ENCODE results near the gene CRB1.

CRB1 gene

GRCh38 chr1:197466813-197467212, 198.8 kb downstream of the CRB1 start:
- no peak overlapping the region for H2BK5ac ChIP-seq (ENCODE audit: low read depth, low read length, poor library complexity)
- no peaks in the 10 kb centered on the region for H3K9me3 ChIP-seq (ENCODE audit: insufficient read depth, low read depth, low read length)
- H3K23ac ChIP-seq (ENCODE audit: low read length): no peak overlapping the region
- H3K18ac ChIP-seq (ENCODE audit: low read length): no peak overlapping the region
- no peak overlapping the region for H2AFZ ChIP-seq (ENCODE audit: insufficient read depth, low read length, poor library complexity)
- no peak overlapping the region for H3K9ac ChIP-seq (ENCODE audit: low read length)
- H2BK12ac ChIP-seq (ENCODE audit: low read length): no peak overlapping the region
- no peaks in the 10 kb centered on the region for H3K4me1 ChIP-seq (ENCODE audit: control insufficient read depth in 1 of 2, insufficient read depth in 2 of 2, low read length in 2 of 2)
- no peaks in the 10 kb centered on the region for H3K36me3 ChIP-seq (ENCODE audit: control insufficient read depth in 1 of 2, insufficient read depth in 2 of 2, low read length in 2 of 2)
- H3K27me3 ChIP-seq (ENCODE audit: insufficient read depth, low read length): no peaks in the 10 kb centered on the region
- H3K27ac ChIP-seq (ENCODE audit: low read depth, low read length): no peak overlapping the region
- H2AK5ac ChIP-seq (ENCODE audit: low read length): no peak overlapping the region
- H3K14ac ChIP-seq (ENCODE audit: low read length): no peak overlapping the region
- no peak overlapping the region for H2BK120ac ChIP-seq (ENCODE audit: insufficient read depth, low read length, poor library complexity)
- H3K79me1 ChIP-seq (ENCODE audit: low read length): no peaks in the 10 kb centered on the region
- no peak overlapping the region for H3K4me3 ChIP-seq (ENCODE audit: low read depth, low read length)
- H4K91ac ChIP-seq (ENCODE audit: low read depth, low read length): no peak overlapping the region
- no peak for DNase-seq
- no peak overlapping the region for H4K12ac ChIP-seq (ENCODE audit: low read depth, low read length)
- WGBS (ENCODE audit: extremely low coverage, insufficient coverage, insufficient read length): no CpG with 5 or more reads among the region's 3 CpGs
- no peak overlapping the region for H4K8ac ChIP-seq (ENCODE audit: low read depth, low read length)
- H3K4me2 ChIP-seq (ENCODE audit: low read length): no peak overlapping the region
- H3K4ac ChIP-seq (ENCODE audit: low read depth, low read length): no peak overlapping the region
- no peaks in the 10 kb centered on the region for H3K79me2 ChIP-seq (ENCODE audit: control insufficient read depth, insufficient read depth, low read length, poor library complexity)

GRCh38 chr1:197467881-197468280, 199.8 kb downstream of the CRB1 start:
- DNase-seq: no peak
- H3K4me1 ChIP-seq (ENCODE audit: control insufficient read depth in 1 of 2, insufficient read depth in 2 of 2, low read length in 2 of 2): no peaks in the 10 kb centered on the region
- no peak overlapping the region for H2BK5ac ChIP-seq (ENCODE audit: low read depth, low read length, poor library complexity)
- H2AFZ ChIP-seq (ENCODE audit: insufficient read depth, low read length, poor library complexity): no peak overlapping the region
- H3K79me1 ChIP-seq (ENCODE audit: low read length): no peaks in the 10 kb centered on the region
- H2BK12ac ChIP-seq (ENCODE audit: low read length): no peak overlapping the region
- H3K23ac ChIP-seq (ENCODE audit: low read length): no peak overlapping the region
- no peak overlapping the region for H3K4me2 ChIP-seq (ENCODE audit: low read length)
- no CpG with 5 or more reads among the region's 1 CpG for WGBS (ENCODE audit: extremely low coverage, insufficient coverage, insufficient read length)
- H3K14ac ChIP-seq (ENCODE audit: low read length): no peak overlapping the region
- H2BK120ac ChIP-seq (ENCODE audit: insufficient read depth, low read length, poor library complexity): no peak overlapping the region
- no peak overlapping the region for H3K4ac ChIP-seq (ENCODE audit: low read depth, low read length)
- no peak overlapping the region for H3K18ac ChIP-seq (ENCODE audit: low read length)
- H3K36me3 ChIP-seq (ENCODE audit: control insufficient read depth in 1 of 2, insufficient read depth in 2 of 2, low read length in 2 of 2): no peaks in the 10 kb centered on the region
- H3K27ac ChIP-seq (ENCODE audit: low read depth, low read length): no peak overlapping the region
- H4K91ac ChIP-seq (ENCODE audit: low read depth, low read length): no peak overlapping the region
- no peaks in the 10 kb centered on the region for H3K79me2 ChIP-seq (ENCODE audit: control insufficient read depth, insufficient read depth, low read length, poor library complexity)
- H3K9me3 ChIP-seq (ENCODE audit: insufficient read depth, low read depth, low read length): no peaks in the 10 kb centered on the region
- no peak overlapping the region for H3K9ac ChIP-seq (ENCODE audit: low read length)
- H4K8ac ChIP-seq (ENCODE audit: low read depth, low read length): no peak overlapping the region
- no peak overlapping the region for H2AK5ac ChIP-seq (ENCODE audit: low read length)
- no peak overlapping the region for H4K12ac ChIP-seq (ENCODE audit: low read depth, low read length)
- no peak overlapping the region for H3K4me3 ChIP-seq (ENCODE audit: low read depth, low read length)
- no peaks in the 10 kb centered on the region for H3K27me3 ChIP-seq (ENCODE audit: insufficient read depth, low read length)

- H2AK5ac ChIP-seq (ENCODE audit: low read length): no peak overlapping the region
- no peak overlapping the region for H3K4me2 ChIP-seq (ENCODE audit: low read length)
- no peaks in the 10 kb centered on the region for H3K79me2 ChIP-seq (ENCODE audit: control insufficient read depth, insufficient read depth, low read length, poor library complexity)
- H3K27ac ChIP-seq (ENCODE audit: low read depth, low read length): no peak overlapping the region
- no peak for DNase-seq
- H3K79me1 ChIP-seq (ENCODE audit: low read length): no peaks in the 10 kb centered on the region
- H4K91ac ChIP-seq (ENCODE audit: low read depth, low read length): no peak overlapping the region
- no peak overlapping the region for H4K8ac ChIP-seq (ENCODE audit: low read depth, low read length)
- H2BK5ac ChIP-seq (ENCODE audit: low read depth, low read length, poor library complexity): no peak overlapping the region
- H4K12ac ChIP-seq (ENCODE audit: low read depth, low read length): no peak overlapping the region
- no peak overlapping the region for H2BK12ac ChIP-seq (ENCODE audit: low read length)
- no peaks in the 10 kb centered on the region for H3K4me1 ChIP-seq (ENCODE audit: control insufficient read depth in 1 of 2, insufficient read depth in 2 of 2, low read length in 2 of 2)
- H3K4me3 ChIP-seq (ENCODE audit: low read depth, low read length): no peak overlapping the region
- H3K18ac ChIP-seq (ENCODE audit: low read length): no peak overlapping the region
- H3K36me3 ChIP-seq (ENCODE audit: control insufficient read depth in 1 of 2, insufficient read depth in 2 of 2, low read length in 2 of 2): no peaks in the 10 kb centered on the region
- H3K14ac ChIP-seq (ENCODE audit: low read length): no peak overlapping the region
- H3K9ac ChIP-seq (ENCODE audit: low read length): no peak overlapping the region
- WGBS (ENCODE audit: extremely low coverage, insufficient coverage, insufficient read length): no CpG with 5 or more reads among the region's 9 CpGs
- no peaks in the 10 kb centered on the region for H3K27me3 ChIP-seq (ENCODE audit: insufficient read depth, low read length)
- no peak overlapping the region for H2BK120ac ChIP-seq (ENCODE audit: insufficient read depth, low read length, poor library complexity)
- H3K4ac ChIP-seq (ENCODE audit: low read depth, low read length): no peak overlapping the region
- no peak overlapping the region for H2AFZ ChIP-seq (ENCODE audit: insufficient read depth, low read length, poor library complexity)
- H3K9me3 ChIP-seq (ENCODE audit: insufficient read depth, low read depth, low read length): no peaks in the 10 kb centered on the region
- H3K23ac ChIP-seq (ENCODE audit: low read length): no peak overlapping the region
Measured at GRCh38 chr1:197468543-197469175, 200.6 kb downstream of the CRB1 start.

- Histone ChIP-seq H3K9me3 (ENCODE audit: insufficient read depth, low read depth, low read length) (no peaks in the 10 kb centered on the region), H2AK5ac (ENCODE audit: low read length) (no peak overlapping the region), H3K79me1 (ENCODE audit: low read length) (no peaks in the 10 kb centered on the region), H4K8ac (ENCODE audit: low read depth, low read length) (no peak overlapping the region), H4K91ac (ENCODE audit: low read depth, low read length) (no peak overlapping the region), H3K18ac (ENCODE audit: low read length) (no peak overlapping the region), H3K27me3 (ENCODE audit: insufficient read depth, low read length) (no peaks in the 10 kb centered on the region), H3K79me2 (ENCODE audit: control insufficient read depth, insufficient read depth, low read length, poor library complexity) (no peaks in the 10 kb centered on the region), H3K14ac (ENCODE audit: low read length) (no peak overlapping the region), H3K9ac (ENCODE audit: low read length) (no peak overlapping the region), H4K12ac (ENCODE audit: low read depth, low read length) (no peak overlapping the region), H3K4me1 (ENCODE audit: control insufficient read depth in 1 of 2, insufficient read depth in 2 of 2, low read length in 2 of 2) (no peaks in the 10 kb centered on the region), H3K4ac (ENCODE audit: low read depth, low read length) (no peak overlapping the region), H2BK5ac (ENCODE audit: low read depth, low read length, poor library complexity) (no peak overlapping the region), H2AFZ (ENCODE audit: insufficient read depth, low read length, poor library complexity) (no peak overlapping the region), H3K36me3 (ENCODE audit: control insufficient read depth in 1 of 2, insufficient read depth in 2 of 2, low read length in 2 of 2) (no peaks in the 10 kb centered on the region), H3K4me3 (ENCODE audit: low read depth, low read length) (no peak overlapping the region), H3K23ac (ENCODE audit: low read length) (no peak overlapping the region), H3K27ac (ENCODE audit: low read depth, low read length) (no peak overlapping the region), H3K4me2 (ENCODE audit: low read length) (no peak overlapping the region), H2BK12ac (ENCODE audit: low read length) (no peak overlapping the region), H2BK120ac (ENCODE audit: insufficient read depth, low read length, poor library complexity) (no peak overlapping the region)
- no CpG with 5 or more reads among the region's 7 CpGs for WGBS (ENCODE audit: extremely low coverage, insufficient coverage, insufficient read length)
- no peak for DNase-seq
Measured at GRCh38 chr1:197469620-197470210, 201.7 kb downstream of the CRB1 start.
